GM12872 (cell line): ENCODE results near the gene AJAP1.

ENCODE experiments used
- TF ChIP-seq, protein P1 (sequence below): IDR thresholded peaks from 3 replicates; pipeline ENCODE4 v1.5.1; 2011; ENCODE audit warnings: low read depth, mild to moderate bottlenecking, low read length, moderate library complexity; ENCODE audit not compliant: insufficient read depth

AJAP1 gene

GRCh38 chr1:4647391-4647790, 7.0 kb upstream of the AJAP1 start:
- TF ChIP-seq, protein P1, sequence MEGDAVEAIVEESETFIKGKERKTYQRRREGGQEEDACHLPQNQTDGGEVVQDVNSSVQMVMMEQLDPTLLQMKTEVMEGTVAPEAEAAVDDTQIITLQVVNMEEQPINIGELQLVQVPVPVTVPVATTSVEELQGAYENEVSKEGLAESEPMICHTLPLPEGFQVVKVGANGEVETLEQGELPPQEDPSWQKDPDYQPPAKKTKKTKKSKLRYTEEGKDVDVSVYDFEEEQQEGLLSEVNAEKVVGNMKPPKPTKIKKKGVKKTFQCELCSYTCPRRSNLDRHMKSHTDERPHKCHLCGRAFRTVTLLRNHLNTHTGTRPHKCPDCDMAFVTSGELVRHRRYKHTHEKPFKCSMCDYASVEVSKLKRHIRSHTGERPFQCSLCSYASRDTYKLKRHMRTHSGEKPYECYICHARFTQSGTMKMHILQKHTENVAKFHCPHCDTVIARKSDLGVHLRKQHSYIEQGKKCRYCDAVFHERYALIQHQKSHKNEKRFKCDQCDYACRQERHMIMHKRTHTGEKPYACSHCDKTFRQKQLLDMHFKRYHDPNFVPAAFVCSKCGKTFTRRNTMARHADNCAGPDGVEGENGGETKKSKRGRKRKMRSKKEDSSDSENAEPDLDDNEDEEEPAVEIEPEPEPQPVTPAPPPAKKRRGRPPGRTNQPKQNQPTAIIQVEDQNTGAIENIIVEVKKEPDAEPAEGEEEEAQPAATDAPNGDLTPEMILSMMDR = no peak

- TF ChIP-seq, protein P1 = no peak
Measured at GRCh38 chr1:4648657-4649056, 5.8 kb upstream of the AJAP1 start.

DNA sequence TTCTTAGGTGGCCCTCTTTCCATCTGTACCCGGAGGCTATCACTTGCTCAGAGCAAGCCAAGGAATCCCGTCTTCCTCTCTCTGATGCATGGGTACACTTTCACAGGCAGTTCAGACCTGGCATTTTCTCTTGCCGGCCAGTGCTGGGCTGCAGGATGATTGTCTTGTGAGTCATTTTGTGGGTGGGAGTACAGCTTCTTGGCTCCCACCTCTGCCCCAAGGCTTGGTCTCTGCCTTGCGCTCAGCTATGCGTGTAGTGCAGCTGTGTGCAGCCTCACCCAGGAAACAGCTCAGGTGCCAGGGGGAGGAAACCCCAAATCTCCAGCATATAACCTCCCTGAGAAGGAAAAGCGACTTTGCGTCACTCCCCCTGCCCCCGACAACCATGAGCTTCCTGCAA, 3.9 kb upstream of the AJAP1 start:
- TF ChIP-seq, protein P1 = no peak

DNA sequence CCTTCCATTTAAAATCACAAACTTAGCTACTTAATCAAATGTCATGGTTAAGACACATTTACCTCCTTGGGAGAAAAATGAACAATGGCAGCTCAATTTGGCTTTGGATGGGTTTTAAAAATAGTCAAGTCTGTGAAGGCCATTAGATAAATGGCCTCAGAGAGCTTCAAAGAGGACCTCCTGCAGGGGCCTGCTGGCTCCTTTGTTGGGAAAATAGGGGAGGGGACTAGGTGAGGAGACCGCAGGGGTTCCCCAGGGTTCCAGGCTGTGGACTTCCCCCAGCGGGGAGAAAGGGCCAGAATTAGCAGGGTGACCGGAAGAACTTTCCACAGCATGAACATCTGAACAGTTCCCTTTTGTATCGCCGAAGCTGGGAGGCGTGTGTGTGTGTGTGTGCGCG, 3.4 kb upstream of the AJAP1 start:
- TF ChIP-seq, protein P1 = no peak

- TF ChIP-seq, protein P1 = peak; percentile 93
Measured at GRCh38 chr1:4652631-4653327, 1.6 kb upstream of the AJAP1 start.

GRCh38 chr1:4653328-4653660, 1.1 kb upstream of the AJAP1 start:
- TF ChIP-seq, protein P1 = no peak

DNA sequence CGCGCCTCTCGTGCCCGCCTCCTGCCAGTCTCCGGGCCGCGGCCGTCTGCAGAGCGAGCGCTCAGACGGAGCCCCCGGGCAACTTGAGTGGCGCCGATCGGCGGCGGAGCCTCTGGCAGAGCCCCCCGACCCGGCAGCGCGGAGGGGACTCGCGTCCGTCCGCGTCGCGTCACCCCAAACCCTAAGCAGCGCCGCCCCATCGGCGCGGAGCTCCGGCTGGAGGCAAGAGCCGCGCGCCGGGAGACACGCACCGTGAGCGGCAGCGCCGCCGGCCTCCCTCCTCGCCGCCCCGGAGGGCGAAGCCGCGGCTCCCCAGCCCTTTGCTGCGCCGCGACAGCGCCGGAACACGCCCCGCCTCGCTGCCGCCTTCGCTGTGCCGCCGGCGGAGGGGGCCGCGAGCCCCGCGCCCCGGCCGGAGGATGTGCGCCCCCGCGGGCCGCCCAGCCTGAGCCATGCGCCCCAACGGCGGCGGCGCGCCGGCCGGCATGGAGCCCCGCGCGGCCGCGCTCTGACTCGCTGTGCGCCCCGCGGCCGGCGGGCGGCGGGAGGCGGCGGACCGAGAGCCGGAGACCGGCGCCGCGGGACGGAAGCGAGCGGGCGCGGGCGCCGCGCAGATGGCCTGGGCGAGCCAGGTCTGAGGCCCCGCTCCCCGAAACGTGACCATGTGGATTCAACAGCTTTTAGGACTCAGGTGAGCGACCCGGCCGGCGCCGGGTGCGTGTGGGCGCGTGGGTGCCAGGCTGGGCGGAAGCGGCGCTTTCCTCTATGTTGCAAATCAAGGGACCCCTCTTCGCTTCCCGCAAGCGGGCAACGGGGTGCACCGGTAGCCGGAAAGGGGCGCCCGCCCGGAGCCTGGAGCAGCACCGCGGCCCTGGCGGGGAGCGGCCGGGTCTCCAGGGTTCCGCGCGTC, 610 bp downstream of the AJAP1 start:
- TF ChIP-seq, protein P1 = no peak
